ENCODE data around the gene SLC16A6.
"Not testable (repeated sequence)": the region's sequence is repeated elsewhere in the genome, so short reads cannot be mapped to it uniquely, and the experiment has no call there.

Gene SLC16A6

DNA sequence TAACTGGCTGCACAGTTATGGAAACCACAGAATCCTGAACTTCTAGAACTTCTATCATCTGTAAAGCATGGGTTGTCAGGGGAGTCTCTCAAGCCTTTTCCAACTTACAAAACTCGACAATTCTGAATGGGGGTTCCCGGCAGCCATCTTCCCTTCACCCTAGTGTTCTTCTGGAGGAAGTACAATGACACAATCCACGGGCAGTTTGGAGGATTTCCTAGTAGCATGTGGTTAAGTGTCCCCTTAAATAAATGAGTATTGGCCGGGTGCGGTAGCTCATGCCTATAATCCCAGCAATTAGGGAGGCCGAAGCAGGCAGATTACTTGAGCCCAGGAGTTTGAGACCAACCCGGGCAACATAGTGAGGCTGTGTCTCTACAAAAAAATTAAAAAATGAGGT is 2.1 kb downstream of the SLC16A6 start:
- FAIRE-seq, result no peak

DNA sequence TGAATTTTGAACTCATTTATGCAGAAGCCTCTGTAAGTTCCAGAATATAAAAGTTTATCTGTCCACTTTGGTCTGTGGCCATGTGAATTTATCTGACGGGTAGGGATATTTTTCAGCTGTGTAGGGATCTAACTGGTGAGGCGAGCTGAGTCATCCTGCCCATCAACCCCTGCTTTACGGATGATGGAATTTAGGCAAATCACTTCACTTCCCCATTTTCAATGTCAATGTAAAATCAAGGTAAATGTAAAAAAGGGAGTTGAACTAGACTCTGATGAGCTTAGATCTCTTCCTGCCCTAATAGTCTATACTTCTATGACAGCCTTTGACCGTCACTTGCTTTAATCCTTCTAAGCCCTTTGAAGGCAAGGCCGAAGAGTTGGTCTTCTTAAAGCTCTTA is 2.6 kb downstream of the SLC16A6 start:
- FAIRE-seq, result no peak

DNA sequence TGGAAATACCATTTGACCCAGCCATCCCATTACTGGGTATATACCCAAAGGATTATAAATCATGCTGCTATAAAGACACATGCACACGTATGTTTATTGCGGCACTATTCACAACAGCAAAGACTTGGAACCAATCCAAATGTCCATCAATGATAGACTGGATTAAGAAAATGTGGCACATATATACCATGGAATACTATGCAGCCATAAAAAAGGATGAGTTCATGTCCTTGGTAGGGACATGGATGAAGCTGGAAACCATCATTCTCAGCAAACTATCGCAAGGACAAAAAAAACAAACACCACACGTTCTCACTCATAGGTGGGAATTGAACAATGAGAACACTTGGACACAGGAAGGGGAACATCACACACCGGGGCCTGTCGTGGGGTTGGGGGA is 9.0 kb downstream of the SLC16A6 start:
- FAIRE-seq, result not testable (repeated sequence)

DNA sequence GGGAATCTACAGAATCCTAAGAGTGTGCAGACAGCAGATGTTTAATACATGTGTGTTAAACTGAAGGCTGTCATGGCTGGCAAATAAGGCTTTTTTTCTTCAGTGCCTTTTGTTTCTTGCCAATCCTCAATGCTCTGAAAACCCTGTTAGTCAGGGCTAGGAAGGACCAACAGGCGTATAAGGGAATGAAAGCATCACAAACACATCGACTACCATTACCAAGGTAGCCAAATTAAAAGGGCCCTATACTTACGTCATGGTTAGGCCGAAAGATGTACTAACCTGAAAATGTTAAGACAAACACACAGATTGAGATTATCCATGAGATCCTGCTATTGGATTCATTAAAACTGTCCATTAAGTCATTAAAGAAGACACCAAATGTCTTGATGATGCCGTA is 13.1 kb downstream of the SLC16A6 start:
- no peak for FAIRE-seq

DNA sequence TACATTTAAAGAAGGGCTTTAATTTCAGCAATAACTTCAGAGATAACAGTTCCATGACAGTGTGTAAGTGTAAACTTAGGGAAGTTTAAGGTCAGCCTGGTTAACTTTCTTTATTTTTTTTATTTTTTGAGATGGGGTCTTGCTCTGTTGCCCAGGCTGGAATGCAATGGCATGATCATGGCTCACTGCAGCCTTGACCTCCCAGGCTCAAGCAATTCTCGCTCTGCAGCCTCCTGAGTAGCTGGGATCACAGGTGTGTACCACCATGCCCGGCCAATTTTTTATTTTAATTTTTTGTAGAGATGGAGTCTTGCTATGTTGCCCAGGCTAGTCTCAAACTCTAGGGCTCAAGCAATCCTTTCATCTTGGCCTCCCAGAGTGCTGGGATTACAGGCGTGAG is 14.6 kb downstream of the SLC16A6 start:
- FAIRE-seq, result not testable (repeated sequence)

DNA sequence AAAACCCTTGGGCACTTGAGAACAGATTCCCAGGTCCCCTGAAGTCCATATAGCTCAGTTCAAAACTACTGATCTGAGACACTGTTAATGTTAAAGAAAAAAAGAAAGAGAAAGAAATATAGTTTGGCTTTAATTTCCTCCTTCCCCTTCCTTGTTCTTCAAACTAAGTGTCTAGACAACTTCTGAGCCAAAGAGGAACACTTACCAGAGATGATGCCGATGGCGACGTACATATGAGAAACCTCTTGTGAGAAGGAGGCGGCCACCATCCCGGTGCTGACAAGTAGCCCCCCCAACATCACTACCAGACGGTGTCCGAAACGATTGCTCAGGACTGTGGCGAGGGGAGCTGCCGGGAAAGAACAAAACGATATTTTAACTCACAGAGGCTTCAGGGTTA is 17.2 kb downstream of the SLC16A6 start:
- FAIRE-seq, result no peak

DNA sequence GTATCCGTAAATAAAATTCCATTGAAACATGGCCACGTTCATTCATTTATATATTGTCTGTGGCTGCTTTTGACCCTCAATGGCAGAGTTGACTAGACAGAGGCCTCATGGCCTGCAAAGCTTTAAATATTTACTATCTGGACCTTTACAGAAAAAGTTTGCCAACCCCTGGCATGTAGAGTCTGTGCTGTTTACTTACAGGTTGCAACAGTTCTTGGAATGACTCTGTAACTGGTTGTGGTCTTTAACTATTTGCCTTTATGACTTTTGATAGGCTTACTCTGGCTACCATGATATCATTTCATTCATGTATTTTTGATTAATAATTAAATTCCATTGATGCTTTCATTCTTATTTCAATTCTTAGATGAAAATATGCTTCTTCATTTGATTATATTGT is 25.1 kb downstream of the SLC16A6 start:
- not testable (repeated sequence) for FAIRE-seq

DNA sequence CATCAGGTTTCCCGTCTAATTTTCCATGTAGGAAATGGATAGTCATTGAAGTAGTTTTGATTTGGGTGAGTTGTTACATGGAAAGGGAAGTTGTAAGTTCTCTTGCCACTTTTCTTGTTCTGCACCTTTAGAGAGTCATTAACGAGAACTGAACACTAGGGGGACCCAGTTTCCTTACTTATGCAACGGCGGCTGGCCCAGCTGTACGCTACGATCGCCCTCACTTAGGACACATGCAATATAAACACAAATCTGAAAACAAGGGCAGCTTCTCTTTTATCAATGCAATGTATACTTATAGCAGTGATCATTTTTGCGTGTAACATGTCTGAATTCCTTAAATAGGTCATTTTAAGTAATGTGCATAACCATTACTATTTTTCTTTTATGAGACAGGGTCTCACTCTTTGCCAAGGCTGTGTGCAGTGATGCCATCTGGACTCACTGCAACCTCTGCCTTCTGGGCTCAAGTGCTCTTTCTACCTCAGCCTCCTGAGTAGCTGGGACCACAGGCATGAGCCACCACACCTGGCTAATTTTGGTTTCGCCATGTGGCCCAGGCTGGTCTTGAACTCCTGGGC is 27.7 kb downstream of the SLC16A6 start:
- peak; percentile 85 for FAIRE-seq

DNA sequence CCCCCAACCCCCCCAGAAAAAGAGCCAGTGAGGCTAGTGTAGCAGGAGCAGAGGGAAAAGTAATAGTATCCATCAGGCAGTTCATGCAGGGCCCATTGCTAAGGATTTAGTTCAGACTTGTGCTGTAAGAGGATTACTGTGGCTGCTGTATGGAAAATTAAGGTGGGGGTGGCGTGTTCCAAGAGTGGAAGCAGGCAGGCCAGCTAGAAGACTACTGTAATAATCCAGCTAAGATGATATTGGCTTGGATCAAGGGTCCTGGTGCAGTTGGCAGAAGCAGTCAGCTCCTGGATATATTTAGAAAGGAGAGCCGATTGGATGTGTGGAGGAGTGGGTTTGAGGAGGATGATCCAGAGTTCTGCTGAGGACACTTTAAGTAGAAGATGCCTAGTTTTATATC is 28.5 kb downstream of the SLC16A6 start:
- FAIRE-seq, result not testable (repeated sequence)

DNA sequence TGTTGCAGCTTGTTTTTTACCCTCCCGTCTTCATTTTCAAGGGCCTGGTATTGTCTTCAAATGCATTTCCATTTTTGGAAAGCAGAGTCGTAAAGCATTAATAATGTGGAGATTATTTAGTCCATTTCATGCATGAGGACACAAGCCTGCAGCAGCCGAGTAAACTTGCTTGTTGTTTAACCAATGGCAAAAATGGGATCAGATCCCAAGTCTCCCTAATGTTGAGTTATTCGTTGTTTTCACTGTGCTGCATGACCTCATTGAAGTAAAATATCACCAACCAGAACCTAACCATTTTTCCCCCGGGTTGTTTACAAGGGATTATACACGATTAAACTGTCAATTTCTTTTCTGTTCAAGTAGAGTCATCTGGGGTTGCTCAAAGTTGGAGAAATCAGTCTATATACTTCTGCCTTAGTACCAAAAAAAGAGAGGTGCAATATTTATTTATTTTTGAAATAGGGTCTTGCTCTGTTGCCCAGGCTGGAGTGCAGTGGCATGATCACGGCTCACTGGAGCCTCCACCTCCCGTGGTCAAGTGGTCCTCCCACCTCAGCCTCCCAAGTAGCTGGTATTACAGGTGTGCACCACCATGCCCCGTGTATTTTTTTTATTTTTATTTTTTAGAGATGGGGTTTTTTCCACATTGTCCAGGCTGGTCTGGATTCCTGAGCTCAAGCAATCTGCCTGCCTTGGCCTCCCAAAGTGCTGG is 30.7 kb downstream of the SLC16A6 start:
- no peak for FAIRE-seq

DNA sequence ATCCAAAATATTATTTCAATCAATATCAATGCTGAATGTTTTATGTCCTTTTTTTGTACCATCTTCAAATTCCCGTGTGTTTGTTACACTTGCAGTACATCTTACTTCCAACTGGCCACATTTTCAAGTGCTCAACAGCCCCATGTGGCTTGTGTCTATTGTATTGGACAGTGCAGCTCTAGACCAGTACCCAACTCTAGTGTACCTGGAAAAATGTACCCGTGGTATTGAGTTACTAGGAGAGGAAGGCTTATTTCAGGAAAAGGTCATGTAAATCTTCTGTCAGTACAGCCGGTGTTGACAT is 31.3 kb downstream of the SLC16A6 start:
- FAIRE-seq, result not testable (repeated sequence)

DNA sequence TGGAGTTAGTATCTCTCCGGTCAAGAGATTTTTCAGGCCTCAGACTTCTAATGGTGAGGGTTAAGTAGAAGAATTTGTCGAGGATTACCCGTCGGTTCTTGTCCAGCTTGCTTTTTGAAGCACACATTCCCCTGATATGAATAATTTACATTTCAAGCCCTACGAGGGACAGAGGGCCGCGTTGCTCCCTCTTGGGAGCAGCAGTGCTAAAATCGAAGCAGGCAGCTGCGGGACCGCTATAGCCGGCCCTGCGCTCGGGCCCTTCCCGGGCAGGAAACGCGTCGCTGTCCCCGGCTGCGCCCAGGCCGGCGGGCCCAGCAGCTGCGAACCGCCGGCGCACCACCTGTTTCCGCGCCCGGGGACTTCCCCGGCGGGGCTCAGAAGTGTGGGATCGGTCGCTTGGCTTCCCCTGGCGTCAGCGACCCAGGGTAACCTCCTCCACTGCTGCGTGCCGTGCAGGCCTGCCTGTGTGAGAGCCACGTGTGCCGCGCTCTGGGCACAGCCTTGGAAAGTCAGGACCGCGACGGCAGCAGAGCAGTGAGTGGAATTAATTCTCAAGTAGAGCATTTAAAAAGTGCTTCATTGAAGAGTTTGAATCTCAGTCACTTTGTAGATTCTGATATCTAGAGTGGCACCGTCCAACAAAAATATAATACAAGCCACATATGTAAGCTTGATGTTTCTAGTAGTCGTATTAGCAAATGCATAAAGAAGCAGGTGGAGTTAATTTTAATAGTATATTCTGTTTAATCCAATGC is 31.9 kb downstream of the SLC16A6 start:
- FAIRE-seq, result not testable (repeated sequence)

DNA sequence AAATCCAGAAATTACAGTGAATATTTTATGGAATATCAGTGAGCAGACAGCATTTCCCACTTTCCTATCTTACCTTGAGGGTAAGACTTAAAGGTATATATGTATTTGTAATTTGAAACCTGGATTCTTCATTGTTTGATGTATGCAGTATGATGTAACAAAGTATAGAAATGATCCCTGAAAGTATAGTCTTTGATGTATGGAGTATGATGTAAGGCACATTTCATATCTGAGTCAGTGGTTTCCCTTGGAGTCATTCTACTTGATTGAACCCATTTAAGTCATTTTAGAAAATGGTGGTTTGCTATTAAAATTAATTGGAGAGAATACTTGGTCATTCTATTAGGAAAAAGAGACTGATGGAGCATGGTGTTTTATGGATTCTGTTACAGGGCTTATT is 33.0 kb downstream of the SLC16A6 start:
- FAIRE-seq, result no peak

DNA sequence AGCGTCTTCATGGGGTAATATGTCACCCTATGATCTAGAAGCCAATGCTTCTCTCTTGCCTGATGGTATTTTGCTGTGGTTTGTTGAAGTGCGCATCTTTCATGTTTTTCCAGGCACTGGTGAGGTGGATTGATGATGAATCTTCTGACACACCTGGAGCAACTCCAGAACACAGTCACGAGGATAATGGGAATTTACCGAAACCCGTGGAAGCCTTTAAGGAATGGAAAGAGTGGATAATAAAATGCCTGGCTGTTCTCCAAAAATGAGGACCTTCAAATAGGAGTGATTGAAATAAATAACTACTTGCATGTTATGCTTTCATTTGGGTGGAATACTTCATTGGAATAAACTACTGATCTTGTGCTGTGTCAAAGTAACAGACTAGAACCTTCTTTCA is 34.2 kb downstream of the SLC16A6 start:
- FAIRE-seq, result not testable (repeated sequence)

DNA sequence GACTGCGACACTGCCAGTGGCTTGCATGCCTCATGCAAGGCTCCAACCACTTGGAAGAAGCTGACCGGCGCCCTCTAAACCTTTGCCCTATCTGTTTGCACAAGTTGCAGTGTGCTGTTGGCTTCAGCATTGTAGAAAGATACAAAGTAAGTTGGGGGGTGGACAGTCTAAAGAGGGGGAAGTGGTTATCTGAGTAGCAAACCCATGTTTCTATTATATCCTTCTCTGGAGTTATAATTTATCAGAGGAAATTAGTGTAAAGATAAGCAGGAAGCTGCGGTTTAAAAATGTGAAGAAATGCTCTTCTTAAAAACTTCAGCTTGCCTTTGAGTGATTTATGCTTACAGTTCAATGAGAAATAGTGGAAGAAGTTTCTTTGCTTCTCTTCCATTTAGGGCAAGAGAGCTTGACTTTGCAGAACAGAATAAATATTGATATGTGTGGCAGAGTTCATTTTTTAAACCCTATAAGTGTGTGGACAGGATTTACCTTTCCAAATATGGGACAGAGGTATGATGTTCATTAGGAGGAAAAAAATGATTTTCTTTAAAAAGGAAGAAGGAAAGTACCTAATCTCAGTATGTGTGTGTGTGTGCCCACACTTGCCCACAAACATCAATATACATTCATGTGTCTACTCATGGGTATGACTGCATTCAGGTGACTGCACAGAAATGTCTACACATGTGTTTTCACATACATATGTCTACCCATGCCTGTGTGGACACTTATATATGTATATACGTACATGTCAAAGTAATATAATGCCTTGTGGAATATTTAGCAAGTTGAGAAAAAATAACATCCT is 35.0 kb downstream of the SLC16A6 start:
- FAIRE-seq, result no peak

DNA sequence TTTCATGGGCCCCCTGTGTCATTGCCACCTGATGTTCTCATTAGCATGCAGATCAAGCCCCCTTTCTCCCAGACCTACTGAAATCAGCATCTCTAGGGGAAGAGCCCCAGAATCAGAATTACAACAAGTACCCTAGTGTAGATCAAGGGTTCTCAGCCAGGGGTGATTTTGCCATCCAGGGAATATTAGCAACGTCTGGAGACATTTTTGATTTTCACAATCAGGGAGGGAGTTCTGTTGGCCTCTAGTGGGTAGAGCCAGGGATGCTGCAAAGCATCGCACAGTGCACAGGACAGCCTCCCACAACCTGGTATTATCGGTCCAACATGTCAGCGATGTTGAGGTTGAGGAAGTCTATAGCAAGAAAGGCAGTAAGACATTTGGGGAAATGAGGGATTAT is 35.8 kb downstream of the SLC16A6 start:
- FAIRE-seq, result no peak

DNA sequence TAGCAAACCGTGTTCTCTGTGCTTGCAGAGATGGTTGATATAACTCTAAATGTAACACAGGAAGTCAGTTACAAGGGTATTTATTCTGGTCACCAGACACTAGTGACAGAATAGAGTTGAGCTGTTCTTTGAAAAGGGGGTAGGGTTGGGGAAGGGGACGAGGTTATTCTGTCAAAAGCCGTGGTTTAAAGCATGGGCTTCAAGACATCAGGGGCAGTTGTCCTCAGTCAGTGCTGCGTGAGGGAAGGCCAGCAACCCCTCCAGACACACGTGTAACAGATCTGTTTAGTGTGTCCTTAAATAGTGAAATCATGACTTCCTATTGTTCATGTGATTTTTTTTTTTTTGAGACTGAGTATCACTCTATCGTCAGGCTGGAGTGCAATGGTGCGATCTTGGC is 37.5 kb downstream of the SLC16A6 start:
- not testable (repeated sequence) for FAIRE-seq

DNA sequence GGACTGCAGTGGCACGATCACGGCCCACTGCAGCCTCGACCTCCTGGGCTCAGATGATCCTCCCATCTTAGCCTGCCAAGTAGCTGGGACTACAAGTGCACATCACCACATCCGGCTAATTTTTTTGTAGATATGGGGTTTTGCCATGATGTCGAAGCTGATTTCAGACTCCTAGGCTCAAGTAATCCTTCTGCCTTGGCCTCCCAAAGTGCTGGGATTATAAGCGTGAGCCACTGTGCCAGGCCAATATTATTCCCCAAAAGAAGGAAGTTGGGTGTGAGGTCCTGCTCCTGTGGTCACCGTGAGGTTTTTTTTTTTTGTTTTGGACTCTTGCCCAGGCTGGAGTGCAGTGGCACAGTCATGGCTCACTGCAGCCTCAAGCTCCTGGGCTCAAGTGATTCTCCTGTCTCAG is 41.6 kb downstream of the SLC16A6 start:
- no peak for FAIRE-seq

DNA sequence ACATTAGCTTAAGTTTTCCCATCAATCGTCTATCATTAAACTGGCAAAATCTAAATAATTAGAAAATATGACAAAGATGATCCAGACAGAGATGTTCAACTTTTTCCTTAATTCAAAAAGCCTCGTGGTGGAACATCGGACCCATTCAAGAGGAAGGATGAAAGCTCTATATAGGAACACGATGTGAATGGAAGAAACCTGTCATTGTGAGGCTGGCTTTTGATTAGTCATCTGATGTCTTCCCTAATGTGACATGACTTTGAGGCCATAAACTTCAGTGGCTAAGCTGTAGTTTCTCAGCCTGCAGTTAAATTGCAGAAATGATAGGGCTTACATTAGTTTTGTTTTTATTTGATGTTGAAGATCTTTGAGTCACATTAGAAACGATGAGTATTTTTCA is 42.0 kb downstream of the SLC16A6 start:
- FAIRE-seq, result no peak

DNA sequence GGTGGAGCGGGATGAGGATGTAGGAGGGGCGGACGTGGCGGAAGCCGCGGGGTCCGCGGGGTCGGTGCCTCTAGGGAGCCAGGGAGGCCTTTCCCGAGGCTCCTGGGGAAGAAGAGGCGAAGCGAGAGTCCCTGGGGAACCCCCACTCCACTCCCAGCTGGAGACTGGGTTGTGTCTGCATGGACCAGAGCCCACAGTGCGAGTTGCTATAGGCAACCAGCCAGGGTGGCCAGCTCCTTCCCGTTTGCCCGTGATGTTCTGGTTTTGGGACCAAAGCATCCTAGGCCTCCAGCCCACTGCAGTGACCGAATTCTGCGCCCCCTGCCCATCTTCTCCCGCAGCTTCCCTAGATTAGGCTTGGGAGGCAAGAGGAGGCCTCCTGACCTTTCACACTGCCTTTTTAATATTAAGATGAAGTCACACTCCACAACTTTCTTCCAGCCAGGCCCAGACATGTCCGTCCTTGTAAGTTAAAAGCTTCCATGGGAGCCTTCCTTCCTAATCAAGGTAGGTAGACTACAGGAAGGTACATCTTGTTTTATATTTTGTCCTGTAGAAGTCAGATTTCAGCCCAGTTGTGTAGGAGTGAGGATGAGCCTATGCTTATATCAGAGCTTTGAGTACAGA is 42.6 kb downstream of the SLC16A6 start:
- no peak for FAIRE-seq

DNA sequence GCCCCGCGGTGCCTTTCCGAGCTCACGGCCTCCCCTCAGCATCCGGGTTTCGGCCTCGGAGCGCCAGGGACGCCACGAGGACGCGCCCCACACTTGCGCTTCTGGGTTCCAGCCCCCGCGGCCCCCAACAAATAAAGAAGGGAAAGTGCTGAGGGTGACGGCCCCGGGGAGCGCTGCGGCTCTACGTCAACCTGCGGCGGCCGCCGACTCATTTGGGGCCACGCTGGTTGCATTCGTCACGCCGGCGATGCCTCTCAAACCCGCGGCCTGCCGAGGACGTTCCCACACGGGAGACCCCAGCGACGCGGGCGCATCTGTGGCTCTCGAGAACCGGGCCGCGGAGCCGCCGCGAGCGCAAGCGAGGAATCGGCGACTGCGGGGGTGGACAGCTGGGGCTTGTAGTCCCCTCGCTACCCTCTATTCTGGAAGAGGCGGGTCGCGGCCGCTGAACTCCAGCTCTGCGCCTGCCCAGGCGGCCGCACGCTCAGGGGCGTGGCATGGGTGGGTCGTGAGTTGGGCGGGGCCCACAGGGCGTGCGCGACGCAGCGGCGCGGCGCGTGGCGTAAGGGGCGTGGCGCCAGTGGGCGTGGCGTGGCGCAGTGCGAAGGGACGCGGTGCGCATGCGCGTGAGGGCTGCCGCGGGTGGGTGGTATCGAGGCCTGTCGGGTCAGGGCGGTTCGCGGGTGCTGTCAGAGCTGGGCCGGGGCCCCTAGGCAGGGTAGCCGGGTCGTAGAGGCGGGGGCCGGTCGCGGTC is 43.3 kb downstream of the SLC16A6 start, which contains the start of gene AMZ2:
AMZ2 (plus strand) TSS at position 599 of the 754 bp plus-strand sequence. CDS start 2,145 bp downstream, outside the sequence.
- no peak for FAIRE-seq
